Neural cell (in vitro differentiated cells): ENCODE results near the gene OR6C68. TPM values are rescaled to one million over a fixed set of nuclear protein-coding genes. Genes with fewer than 3 reads are reported as not detected.

Experiments used
- H2AFZ ChIP-seq: fragments of 200-600, 300-800 bp; sonication (generic), shearing (Covaris generic); 2 replicates; pipeline ENCODE4 v1.6.0; 2014; ENCODE audit warnings: low read depth, mild to moderate bottlenecking, antibody characterized with exemption, low read length, moderate library complexity
- H3F3A ChIP-seq: fragments of 200-600 bp; shearing (Covaris generic); 2 replicates; pipeline ENCODE4 v1.6.1; 2016; ENCODE audit warnings: mild to moderate bottlenecking, moderate library complexity, mixed read lengths, antibody characterized with exemption, low read length; ENCODE audit not compliant: insufficient read depth, poor library complexity, severe bottlenecking
- H3K27ac ChIP-seq: fragments of 200-600, 300-800 bp; sonication (generic), shearing (Covaris generic); 2 replicates; pipeline ENCODE4 v1.5.1; 2014; ENCODE audit warnings: mild to moderate bottlenecking, low read length, moderate library complexity
- H3K27me3 ChIP-seq: fragments of 300-800, 200-600 bp; sonication (generic), shearing (Covaris generic); 2 replicates; pipeline ENCODE4 v1.6.0; 2014; ENCODE audit warnings: mild to moderate bottlenecking, low read depth, low read length, moderate library complexity; ENCODE audit not compliant: insufficient read depth
- H3K36me3 ChIP-seq: fragments of 300-800, 200-600 bp; sonication (generic), shearing (Covaris generic); 2 replicates; pipeline ENCODE4 v1.5.1; 2014; ENCODE audit warnings: mild to moderate bottlenecking, antibody characterized with exemption, low read length, moderate library complexity; ENCODE audit not compliant: insufficient read depth
- H3K4me2 ChIP-seq: fragments of 300-800, 200-600 bp; sonication (generic), shearing (Covaris generic); 2 replicates; pipeline ENCODE4 v1.6.0; 2014; ENCODE audit warnings: mild to moderate bottlenecking, low read length
- H3K4me3 ChIP-seq: fragments of 300-800, 200-600 bp; sonication (generic), shearing (Covaris generic); 2 replicates; pipeline ENCODE4 v1.5.1; 2014; ENCODE audit warnings: mild to moderate bottlenecking, low read length, moderate library complexity
- H3K79me2 ChIP-seq: fragments of 200-600 bp; shearing (Covaris generic); replicated peaks from 2 replicates; pipeline ENCODE4 v1.6.0; 2014; ENCODE audit warnings: mild to moderate bottlenecking, low read length, moderate library complexity; ENCODE audit not compliant: insufficient read depth
- H3K9ac ChIP-seq: fragments of 300-800, 200-600 bp; sonication (generic), shearing (Covaris generic); 2 replicates; pipeline ENCODE4 v1.6.1; 2016; ENCODE audit warnings: mild to moderate bottlenecking, low read length, mixed read lengths
- H3K9me2 ChIP-seq: fragments of 200-600 bp; shearing (Covaris generic); 2 replicates; pipeline ENCODE4 v1.6.1; 2016; ENCODE audit warnings: mild to moderate bottlenecking, low read length, mixed read lengths; ENCODE audit not compliant: insufficient read depth
- H3K9me3 ChIP-seq: fragments of 200-600, 300-800 bp; sonication (generic), shearing (Covaris generic); 2 replicates; pipeline ENCODE4 v1.6.1; 2016; ENCODE audit warnings: mild to moderate bottlenecking, mixed run types, low read length, moderate library complexity, mixed read lengths
- H4K20me1 ChIP-seq: fragments of 200-600 bp; shearing (Covaris generic); 2 replicates; pipeline ENCODE4 v1.6.1; 2016; ENCODE audit warnings: mild to moderate bottlenecking, mixed run types; ENCODE audit not compliant: insufficient read depth
- CTCF ChIP-seq: fragments of 450-650 bp; IDR thresholded peaks from 2 replicates; pipeline ENCODE4 v1.5.1; 2014; ENCODE audit warnings: antibody characterized with exemption, mild to moderate bottlenecking, moderate library complexity; ENCODE audit not compliant: poor library complexity, severe bottlenecking
- EP300 ChIP-seq: fragments of 450-650 bp; conservative IDR thresholded peaks from 2 replicates; pipeline ENCODE4 v1.6.1; 2014; ENCODE audit warnings: antibody characterized with exemption, mild to moderate bottlenecking, moderate library complexity; ENCODE audit not compliant: poor library complexity, severe bottlenecking
- EZH2 ChIP-seq: fragments of 200-600, 300-800 bp; shearing (Covaris generic), sonication (generic); IDR thresholded peaks from 2 replicates; pipeline ENCODE4 v1.6.1; 2014; ENCODE audit warnings: antibody characterized with exemption, low read length, borderline replicate concordance, mild to moderate bottlenecking; ENCODE audit not compliant: insufficient read depth, poor library complexity, severe bottlenecking
- MXI1 ChIP-seq: fragments of 450-650 bp; conservative IDR thresholded peaks from 2 replicates; pipeline ENCODE4 v1.6.1; 2014; ENCODE audit warnings: antibody characterized with exemption, mild to moderate bottlenecking; ENCODE audit not compliant: poor library complexity, severe bottlenecking
- POLR2AphosphoS5 ChIP-seq: IDR thresholded peaks from 2 replicates; pipeline ENCODE4 v1.6.1; 2012
- RAD21 ChIP-seq: fragments of 450-650 bp; conservative IDR thresholded peaks from 2 replicates; pipeline ENCODE4 v1.6.1; 2014; ENCODE audit warnings: antibody characterized with exemption, mild to moderate bottlenecking, moderate library complexity
- REST ChIP-seq: IDR thresholded peaks from 2 replicates; pipeline ENCODE4 v1.6.1; 2012; ENCODE audit warnings: borderline replicate concordance
- SMC3 ChIP-seq: fragments of 450-650 bp; conservative IDR thresholded peaks from 2 replicates; pipeline ENCODE4 v1.6.1; 2014; ENCODE audit warnings: antibody characterized with exemption, mild to moderate bottlenecking, moderate library complexity; ENCODE audit not compliant: poor library complexity
- TAF1 ChIP-seq: IDR thresholded peaks from 2 replicates; pipeline ENCODE4 v1.6.1; 2012; ENCODE audit warnings: low read depth
- polyA plus RNA-seq: library from polyadenylated mRNA; depleted of rRNA; stranded (reverse); fragments of >200 nt; gene quantifications from 2 replicates; pipeline ENCODE4 v1.2.3, GENCODE V29; 2014

The OR6C68 gene
- polyA plus RNA-seq, 1 donor from 2014 or later = not detected

- Histone ChIP-seq H3K79me2 (no peaks in the 10 kb centered on the region), H3K4me3 (no peak overlapping the region), H3K9me3 (no peaks in the 10 kb centered on the region), H3K27me3 (no peaks in the 10 kb centered on the region), H3K9ac (no peak overlapping the region), H3K36me3 (no peaks in the 10 kb centered on the region), H2AFZ (no peak overlapping the region), H3K4me2 (no peak overlapping the region), H3K27ac (no peak overlapping the region), H3F3A (no peaks in the 10 kb centered on the region), H4K20me1 (no peaks in the 10 kb centered on the region), H3K9me2 (no peaks in the 10 kb centered on the region)
- TF ChIP-seq SMC3 (no peak), EZH2 (no peak), EP300 (no peak), CTCF (no peak), POLR2AphosphoS5 (no peak), TAF1 (no peak)
These were observed 7.7 kb downstream of the OR6C68 start for GRCh38 chr12:55499810-55500252.

GRCh38 chr12:55501601-55502000 lies 9.4 kb downstream of the OR6C68 start:
- no peaks in the 10 kb centered on the region for H4K20me1 ChIP-seq
- H3F3A ChIP-seq = no peaks in the 10 kb centered on the region
- no peaks in the 10 kb centered on the region for H3K36me3 ChIP-seq
- H3K4me2 ChIP-seq = no peak overlapping the region
- no peaks in the 10 kb centered on the region for H3K9me3 ChIP-seq
- no peak overlapping the region for H2AFZ ChIP-seq
- no peaks in the 10 kb centered on the region for H3K9me2 ChIP-seq
- H3K27ac ChIP-seq = no peak overlapping the region
- H3K4me3 ChIP-seq = no peak overlapping the region
- no peaks in the 10 kb centered on the region for H3K79me2 ChIP-seq
- TF ChIP-seq RAD21 = no peak
- TF ChIP-seq EP300 = no peak
- no peak for TF ChIP-seq REST
- no peak for TF ChIP-seq CTCF
- TF ChIP-seq SMC3 = no peak
- TF ChIP-seq MXI1 = no peak
- no peak for TF ChIP-seq POLR2AphosphoS5
- no peak overlapping the region for H3K9ac ChIP-seq
- no peaks in the 10 kb centered on the region for H3K27me3 ChIP-seq
